ENCODE measurements around the gene MNX1.

MNX1 gene

DNA sequence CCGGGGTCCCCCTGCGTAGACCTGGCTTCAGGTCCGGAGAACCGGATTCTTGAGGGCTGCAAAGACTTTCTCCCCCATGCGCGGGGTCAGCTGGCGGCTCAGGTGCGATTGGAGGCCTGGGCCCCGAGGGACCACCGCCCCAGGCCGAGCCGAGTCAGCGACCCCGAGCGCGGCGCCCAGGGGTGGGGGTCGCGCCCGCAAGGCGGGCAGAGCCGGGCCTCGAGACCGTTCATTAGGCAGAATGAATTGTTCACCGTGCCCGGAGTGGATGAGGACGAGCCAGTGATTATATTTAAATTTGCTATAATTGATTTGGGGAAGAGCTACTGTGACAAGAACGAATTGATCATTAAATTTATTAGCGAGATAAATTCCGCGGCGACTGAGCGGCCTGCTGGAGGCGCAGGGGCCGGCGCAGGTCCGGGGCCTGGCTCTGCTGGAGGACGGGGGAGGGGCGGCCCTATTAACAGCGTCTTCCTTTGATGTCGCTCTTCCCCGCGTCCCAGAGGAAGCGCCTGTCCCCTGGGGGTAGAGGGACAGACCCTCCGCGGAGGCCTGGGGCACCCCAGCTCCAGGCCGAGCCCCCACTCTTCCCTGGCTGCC, 7.5 kb downstream of the MNX1 start:
- no peak for DNase-seq (ENCODE audit: low read depth in 2 of 2)

DNA sequence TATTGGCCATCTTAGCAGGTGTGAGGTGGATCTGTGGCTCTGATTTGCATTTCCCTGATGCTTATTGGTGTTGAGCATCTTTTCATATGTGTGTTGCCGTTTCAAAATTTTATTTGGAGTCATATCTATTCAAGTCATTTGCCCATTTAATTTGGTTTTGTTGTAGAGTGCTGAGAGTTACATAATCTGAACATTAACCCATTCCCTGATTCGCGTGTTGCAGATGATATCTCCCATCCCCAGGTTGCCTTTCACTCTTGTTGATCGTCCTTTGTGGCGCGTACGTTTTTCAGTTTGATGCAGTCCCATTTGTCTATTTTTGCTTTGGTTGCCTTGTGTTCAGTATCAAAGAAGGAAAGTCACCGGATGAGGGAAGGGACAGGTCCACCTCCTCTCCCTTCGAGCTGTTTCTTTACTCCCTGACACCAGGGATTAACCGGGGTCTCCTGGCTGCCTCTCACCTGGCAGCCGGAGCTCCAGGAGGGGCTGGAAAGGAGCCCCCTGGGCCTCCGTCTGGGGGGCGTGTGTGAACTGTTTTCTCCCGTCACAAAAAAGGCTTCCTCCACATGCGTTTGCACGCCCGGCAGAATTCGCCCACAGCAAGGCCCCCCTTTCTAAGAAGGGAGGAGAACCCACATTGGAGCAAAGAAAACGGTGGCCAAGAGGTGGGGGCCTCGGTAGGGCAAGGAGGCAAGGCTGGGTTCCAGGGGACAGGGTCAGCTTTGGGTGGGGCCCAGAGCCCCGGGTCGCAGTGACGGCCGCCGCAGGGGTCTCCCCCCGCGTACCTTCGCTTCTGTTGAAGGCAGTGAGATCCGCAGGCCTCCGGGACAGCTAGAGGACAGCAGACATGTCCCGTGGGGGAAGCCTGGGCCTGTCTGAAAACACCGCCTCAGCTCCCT, 8.3 kb downstream of the MNX1 start:
- no peak for DNase-seq (ENCODE audit: low read depth in 2 of 2)

DNA sequence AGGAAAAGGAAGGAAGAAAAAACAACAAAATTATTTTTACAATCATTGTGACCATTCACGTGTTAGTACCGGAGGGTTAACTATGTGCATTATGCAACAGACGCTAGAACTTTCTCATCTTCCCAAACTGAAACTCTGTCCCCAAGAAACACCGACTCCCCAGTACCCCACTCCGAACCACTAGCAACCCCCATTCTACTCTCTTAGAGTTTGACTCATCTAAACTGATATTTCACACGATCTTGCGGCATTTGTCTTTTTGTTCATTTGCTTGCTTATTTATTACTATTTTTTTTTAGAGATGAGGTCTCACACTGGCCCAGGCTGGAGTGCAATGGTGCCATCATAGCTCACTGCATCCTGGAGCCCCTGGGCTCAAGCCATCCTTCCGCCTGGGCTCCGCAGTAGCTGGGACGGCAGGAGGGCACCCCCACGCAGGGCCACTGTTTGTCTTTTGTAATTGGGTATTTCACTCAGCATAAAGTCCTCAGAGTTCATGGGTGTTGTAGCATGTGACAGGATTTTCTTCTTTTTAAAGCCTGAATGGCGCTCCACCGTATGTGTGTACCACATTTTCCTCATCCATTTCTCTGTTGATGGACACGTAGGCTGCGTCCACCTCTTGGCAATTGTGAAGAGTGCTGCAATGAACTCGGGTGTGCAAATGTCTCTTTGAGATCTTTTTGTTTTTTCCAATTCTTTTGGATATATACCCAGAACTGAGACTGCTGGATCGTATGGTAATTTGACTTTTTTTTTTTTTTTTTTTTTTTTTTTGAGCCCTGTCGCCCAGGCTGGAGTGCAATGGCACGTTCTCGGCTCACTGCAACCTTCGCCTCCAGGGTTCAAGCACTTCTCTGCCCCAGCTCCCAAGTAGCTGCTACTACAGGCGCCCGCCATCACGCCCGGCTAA, 9.5 kb downstream of the MNX1 start:
- no peak for DNase-seq (ENCODE audit: low read depth in 2 of 2)

DNA sequence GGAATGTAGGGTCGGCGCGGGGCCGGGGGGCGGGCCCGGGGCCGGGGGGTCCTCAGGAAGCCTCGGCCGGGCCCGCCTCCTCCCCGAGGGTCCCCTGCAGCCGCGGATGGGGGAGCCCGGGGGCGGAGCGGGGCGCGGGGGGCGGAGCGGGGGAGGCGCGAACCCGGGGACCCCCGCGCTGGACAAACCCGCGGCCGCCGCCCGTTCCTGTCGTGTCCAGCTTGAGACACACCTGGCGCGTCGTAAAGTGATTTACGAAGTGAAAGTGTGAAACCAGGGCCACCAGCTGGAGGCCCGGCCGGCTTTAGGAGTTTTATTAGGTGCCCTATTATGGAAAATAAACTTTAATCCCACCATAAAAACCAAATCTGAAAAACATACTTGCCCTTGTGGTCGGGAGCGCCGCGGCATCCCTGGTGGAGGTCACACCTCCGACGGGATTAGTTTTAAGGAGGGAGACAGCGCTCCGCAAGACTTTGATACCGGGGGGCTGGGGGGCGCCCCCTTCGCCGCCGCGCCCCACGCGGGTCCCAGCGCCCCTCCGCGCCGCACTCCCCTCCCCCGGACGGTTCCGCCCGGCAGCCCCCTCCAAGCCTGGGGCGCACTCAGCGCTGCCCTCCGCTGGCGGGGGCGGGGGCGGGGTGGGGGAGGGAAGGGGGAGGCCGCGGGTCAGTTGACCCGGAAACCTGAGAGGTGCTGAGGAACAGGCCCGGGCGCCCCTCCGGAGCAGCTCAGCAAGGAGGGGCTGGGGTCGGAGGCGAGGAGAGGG, 10.3 kb downstream of the MNX1 start:
- DNase-seq (ENCODE audit: low read depth in 2 of 2): no peak

DNA sequence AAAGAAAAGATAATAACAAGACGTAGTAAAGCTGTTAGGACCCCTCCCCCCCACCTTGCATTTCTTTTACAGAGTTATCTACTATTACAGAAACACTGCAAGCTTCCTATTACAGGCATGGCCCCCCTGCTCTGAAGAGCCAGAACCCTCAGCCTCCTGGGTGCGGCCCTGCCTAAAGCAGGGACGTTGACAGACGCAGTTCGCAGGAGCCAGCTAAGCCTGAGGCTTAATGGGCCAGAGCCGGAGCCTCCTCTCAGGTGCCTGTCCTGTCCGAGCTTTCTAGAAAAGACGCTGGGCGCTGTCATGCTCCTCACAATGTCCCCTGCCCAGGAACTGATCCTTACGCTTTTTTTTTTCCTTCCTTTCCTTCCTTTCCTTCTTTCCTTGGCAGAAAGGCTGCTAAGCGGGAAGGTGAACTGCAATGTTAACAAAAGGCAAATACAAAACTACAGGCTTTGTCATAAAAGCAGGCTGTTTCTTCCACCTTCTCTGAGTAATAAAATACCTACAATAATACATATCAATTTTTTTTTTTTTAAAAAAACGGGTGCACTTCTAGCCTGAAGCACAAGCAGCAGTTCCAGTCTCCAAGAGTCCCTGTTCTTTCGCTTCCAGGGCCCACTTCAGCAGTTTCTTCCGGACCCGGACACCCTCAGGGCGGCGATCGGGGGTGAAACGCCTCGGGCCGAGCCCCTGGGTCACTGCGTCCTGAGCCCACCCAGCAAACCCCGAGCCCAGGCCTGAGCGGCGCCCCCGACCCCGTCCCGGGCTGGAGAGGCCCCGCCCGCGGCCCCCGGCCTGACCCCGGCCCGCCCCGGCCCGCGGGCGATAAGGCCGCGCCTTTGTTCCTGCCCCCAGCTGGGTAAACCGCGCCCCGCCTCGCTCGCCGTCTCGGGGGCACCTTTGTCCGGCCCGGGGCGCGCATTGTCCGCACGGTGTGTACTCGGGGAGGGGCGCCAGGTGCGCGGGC, 11.2 kb downstream of the MNX1 start:
- DNase-seq (ENCODE audit: low read depth in 2 of 2): no peak

DNA sequence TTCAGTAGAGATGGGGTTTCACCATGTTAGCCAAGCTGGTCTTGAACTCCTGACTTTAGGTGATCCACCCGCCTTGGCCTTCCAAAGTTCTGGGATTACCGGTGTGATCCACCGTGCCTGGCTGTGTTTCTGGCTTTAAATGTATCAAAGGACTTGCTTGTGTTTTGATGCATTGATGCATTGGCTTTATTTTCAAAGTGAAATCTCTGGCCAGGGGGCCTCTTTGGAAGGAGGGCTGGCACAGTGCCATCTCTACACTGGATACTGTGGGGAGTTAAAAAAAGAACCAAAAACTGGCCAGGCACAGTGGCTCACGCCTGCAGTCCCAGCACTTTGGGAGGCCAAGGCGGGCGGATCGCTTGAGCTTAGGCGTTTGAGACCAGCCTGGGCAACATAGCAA, 16.0 kb downstream of the MNX1 start:
- DNase-seq (ENCODE audit: low read depth in 2 of 2): no peak

DNA sequence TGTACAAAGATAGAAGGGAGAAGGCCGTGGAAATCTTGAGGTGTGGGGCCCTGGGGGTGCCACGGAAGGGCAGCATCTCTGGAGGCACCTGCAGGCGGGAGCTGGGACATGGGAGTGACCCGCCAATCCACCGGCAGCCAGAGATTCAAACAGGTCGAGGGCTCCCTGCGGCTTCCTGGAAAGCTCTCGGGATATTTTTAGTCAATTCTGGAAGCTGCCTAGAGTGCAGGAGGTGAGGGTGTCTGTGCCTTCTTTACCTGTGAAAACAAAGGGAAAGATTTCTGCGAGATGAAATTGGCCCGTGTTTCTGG, 16.6 kb downstream of the MNX1 start:
- DNase-seq (ENCODE audit: low read depth in 2 of 2): no peak

DNA sequence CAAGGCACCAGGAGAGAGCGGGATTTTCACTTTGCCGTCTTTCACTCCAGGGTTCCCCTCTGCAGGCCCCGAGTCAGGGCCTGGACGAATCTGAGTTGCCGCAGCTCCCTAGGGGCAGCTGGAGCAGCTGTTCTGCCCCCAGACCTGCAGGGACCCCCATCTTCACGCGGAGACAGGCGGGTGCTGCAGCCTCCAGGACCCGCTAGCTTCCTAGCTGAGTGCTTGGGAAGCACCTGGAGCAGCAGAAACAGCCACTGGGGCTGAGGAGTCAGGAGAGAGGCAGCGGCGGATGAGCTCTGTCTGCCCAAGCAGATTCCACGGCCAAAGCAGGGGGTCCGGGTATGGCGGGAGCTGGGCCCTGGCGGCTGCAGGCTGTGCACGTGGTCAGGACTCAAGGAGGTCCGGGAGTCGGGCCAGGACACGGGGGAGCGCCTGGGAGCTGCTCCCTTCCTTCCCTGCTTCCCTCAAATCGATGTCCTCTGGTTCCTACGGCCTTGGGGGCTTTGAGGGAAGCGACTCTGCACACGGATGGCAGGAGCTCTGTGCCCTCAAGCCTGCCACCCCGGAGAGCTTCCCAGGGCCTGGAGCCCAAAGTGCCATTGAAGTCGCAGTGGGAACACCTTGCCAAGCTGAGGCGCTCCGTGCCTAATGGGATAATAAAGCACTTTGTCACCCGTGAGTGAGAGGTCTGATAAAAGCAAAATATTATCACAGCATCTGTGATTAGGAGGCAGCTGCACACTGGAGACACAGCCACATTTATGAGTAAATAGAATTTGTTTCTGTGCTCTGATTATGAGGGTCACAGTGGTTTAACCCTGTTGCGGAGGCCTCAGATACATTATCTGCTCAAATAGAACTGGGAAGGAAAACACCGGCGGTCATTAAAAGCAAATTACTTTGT, 17.2 kb downstream of the MNX1 start:
- no peak for DNase-seq (ENCODE audit: low read depth in 2 of 2)

DNA sequence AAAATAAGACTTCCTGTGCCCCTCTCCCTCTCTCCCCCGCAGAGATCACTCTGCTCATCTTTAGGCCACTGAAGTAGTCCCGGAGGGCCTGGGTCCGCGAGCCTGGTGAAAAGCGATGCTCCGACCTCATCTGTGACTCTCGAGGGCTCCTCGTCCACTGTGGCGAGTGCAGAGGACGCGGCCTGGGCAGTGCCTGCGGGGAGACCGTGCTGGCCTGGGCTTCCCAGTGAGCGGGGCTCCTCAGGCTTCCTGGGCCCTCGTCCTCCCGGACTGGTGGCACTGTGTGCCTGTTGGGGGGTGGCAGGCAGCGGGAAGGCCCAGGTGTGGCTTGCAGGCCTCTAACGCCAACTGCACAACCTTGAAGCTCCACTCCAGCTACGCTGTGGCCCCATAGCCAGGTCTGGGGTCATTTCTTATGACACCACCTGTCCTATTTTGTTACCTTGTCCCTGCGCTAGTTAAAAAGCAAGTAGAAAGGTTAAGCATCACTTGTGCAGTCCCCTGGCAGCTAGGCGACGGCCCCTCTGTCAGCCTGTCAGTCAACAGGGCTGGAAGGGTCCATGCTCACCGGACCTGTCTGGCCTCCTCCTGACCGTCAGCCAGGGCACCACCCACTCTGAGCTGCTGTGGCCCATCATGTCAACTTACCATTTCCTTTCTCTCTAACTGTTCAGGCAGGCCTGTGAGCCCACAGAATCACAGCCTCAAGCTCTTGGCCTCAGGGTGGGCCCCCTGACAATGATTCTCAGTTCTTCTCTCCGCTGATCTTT, 20.5 kb downstream of the MNX1 start:
- no peak for DNase-seq (ENCODE audit: low read depth in 2 of 2)

DNA sequence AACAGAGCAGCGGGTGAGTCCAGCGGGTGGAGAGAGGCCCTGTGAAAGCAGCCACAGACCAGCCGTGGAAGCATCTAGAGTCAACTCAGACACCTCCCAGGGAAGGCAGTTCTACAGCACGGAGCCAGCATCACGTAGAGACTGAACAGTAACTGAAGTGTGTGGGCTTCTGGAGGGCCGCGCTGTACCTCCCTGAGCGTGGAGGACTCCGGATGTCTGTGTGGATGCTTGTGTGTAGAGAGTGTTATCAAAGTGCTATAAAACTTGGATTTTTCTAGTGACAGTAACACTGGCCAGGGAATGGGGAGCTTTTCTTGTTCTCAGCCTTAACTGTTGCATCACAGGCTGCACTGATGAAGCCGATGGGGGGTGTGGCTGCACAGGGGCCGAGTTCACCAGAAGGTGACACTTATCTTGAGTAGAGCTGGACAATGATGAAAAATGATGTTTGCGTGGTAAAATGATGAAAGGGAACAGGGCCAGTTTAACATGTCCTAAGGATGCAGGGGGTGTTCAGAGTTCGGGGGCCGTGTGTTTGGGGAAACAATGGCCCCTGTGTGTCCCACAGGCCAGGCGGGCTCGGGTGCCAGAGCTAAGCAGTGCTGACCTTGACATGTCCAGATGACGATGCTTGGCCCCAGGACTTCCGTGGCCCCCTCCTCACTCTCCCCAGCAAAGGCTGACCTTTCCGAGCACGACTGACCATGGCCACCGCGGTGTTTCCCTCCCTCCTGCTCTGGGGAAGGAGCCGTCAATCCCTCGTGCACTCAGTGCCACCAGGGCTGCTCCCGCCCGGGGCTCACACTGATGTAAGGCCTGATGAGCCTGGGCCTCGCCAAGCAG, 21.9 kb downstream of the MNX1 start:
- DNase-seq (ENCODE audit: low read depth in 2 of 2): no peak

DNA sequence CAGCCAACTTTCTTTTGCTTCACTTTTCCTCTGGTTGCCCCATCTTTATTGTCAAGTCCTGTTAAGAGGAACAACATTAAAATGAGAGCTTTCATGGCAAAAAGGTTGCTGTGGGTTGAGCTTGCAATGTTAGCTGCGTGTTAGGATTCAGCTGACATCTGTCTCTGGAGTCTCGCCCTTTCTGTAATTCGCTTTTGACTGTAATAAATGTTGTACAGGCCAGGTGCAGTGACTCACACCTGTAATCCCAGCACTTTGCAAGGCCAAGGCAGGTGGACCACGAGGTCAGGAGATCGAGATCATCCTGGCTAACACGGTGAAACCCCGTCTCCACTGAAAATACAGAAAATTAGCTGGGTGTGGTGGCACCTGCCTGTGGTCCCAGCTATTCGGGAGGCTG, 24.1 kb downstream of the MNX1 start:
- no peak for DNase-seq (ENCODE audit: low read depth in 2 of 2)

DNA sequence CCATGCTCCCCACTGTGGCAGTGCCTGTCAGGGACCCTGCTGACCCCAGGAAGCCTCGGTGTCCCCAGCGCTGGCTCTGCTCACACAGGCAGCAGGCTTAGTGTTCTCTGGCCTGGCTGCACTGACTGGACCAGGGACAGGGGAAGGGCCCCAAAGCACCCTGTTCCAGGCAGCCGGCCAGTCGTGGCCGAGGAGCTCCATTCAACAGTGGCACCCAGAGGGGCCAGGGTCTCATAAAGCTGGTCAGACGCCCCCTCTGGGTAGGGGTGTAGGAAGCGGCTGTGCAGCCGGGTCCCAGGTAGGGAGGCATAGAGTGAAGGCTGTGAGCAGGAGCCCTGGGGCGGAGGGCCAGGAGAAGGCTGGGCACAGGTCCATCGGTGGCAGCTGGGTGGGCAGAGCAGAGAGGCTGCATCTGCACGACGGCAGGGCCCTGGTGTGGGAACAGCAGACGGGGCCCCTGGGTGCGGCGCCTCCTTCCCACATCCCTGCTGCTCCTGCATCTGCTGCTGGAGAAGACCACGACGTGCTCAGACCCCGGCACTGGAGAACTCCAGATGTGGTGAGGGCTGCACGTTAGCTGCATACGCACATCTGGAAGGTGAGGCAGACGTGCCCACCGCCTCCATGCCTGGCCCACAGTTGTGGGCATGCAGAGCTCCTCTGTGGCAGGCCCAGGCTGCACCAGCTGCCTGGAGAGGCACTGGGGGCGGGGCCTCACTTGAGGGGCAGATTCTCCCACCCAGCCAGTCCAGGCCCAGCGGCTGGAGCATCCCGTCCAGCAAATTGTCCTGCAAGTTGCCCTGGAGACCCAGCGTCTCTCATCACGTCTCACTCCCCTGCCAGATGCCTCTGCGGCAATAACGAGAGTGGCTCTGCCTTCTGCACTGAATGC, 25.1 kb downstream of the MNX1 start:
- DNase-seq (ENCODE audit: low read depth in 2 of 2): no peak

DNA sequence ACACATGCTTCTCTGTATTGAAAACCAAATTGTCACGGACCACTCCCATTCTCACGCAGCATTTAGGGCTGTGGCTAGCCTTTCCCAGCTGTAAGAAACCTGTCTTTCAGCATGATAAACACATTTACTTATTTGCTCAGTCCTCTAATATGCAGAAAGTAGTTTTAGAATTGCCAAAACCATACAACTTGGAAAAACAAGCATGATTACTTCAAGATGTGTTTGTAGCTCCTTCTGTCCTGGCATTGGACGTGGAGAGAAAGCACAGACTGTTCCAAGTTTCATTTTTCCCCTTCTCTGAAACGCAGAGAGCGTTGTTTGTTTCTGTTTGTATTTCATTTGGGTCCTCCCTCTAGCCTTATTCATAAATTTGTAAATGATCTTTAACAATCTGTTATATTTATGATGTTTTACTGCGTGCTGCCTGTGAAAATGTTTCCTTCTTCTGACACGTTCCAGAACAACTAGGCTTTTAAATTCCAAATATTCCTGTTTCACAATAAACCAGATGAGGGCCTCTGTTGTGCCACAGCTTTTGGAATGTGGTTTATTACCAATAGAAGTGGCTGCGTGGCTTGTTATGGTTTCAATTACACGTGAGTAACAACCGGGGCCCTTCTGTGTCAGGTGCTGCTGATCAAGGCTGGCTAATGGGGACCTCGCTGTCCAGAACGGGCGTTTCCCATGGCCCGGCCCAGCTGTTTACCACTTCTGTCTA, 26.1 kb downstream of the MNX1 start:
- DNase-seq (ENCODE audit: low read depth in 2 of 2): no peak

DNA sequence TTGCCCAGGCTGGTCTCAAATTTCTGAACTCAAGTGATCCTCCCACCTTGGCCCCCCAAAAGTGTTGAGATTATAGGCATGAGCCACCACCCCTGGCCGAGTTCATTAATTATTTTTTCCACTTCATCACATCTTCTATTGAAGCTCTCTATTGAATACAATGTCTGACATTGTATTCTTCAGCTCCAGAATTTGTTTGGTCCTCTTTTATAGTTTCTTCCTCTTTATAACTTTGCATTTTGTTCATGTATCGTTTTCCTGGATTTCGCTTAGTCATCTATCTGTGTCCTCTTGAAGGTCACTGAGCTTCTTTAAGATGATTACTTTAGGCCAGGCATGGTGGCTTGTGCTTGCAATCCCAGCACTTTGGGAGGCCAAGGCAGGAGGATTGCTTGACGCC, 30.8 kb downstream of the MNX1 start:
- no peak for DNase-seq (ENCODE audit: low read depth in 2 of 2)

DNA sequence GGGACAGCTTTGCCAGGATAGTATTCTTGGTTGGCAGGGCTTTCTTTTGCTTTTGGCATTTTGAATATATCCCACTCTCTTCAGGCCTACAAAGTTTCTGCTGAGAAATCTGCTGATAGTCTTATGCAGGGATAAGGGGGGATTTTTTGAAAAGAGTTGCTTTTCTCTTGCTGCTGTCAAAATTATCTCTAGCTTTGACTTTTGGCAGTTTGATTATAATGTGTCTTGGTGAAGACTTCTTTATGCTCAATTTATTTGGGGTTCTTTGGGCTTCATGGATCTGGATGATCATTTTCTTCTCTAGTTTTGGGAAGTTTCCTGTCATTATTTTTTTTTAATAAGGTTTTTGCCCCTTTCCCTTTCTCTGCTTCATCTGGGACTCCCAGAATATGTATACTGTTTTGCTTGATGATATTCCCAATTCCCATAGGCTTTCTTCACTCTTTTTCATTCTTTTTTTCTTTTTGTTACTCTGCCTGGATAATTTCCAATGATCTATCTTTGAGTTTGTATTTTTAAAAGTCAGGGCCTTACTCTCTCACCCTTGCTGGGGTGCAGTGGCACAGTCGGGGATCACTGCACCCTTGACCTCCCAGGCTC, 31.4 kb downstream of the MNX1 start:
- DNase-seq (ENCODE audit: low read depth in 2 of 2): no peak

DNA sequence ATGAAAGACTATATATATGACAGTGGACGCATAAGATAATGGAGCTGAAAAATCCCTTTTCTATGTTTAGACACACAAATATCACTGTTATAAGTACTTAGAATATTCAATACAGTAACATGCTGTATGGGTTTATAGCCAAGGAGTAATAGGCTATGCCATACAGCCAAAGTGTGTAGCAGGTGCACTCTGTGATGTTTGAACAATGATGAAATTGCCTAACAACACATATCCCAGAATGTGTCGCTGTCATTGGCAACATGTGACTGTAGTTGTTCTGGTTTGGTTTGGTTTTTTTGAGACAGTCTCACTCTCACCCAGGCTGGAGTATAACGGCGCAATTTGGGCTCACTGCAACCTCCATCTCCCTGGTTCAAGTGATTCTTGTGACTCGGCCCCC, 34.8 kb downstream of the MNX1 start:
- DNase-seq (ENCODE audit: low read depth in 2 of 2): no peak
